SK-N-SH (cell line): ENCODE measurements around the gene PRRT1B.

Experiments used
- EP300 ChIP-seq, 2 experiments: IDR thresholded peaks; 2 replicates each; pipeline versions ENCODE4 v1.4.0 to v1.6.1; 2012; ENCODE audit warnings: borderline replicate concordance in 1 of 2, low read depth in 1 of 2, low read length in 1 of 2
- FOSL2 ChIP-seq: IDR thresholded peaks from 2 replicates; pipeline ENCODE4 v1.4.0; 2012; ENCODE audit warnings: low read depth, mild to moderate bottlenecking, moderate library complexity, borderline replicate concordance
- GABPA ChIP-seq: IDR thresholded peaks from 2 replicates; pipeline ENCODE4 v1.4.0; 2012; ENCODE audit warnings: low read depth, mild to moderate bottlenecking
- MXI1 ChIP-seq: IDR thresholded peaks from 2 replicates; pipeline ENCODE4 v1.6.1; 2012; ENCODE audit warnings: mild to moderate bottlenecking, low read depth, low read length, improper control_type of control experiment
- NRF1 ChIP-seq: IDR thresholded peaks from 2 replicates; pipeline ENCODE4 v1.6.1; 2012; ENCODE audit warnings: low read depth, mild to moderate bottlenecking, low read length
- POLR2AphosphoS5 ChIP-seq: IDR thresholded peaks from 2 replicates; pipeline ENCODE4 v1.6.1; 2012; ENCODE audit warnings: low read depth, low read length
- RXRA ChIP-seq: IDR thresholded peaks from 2 replicates; pipeline ENCODE4 v1.4.0; 2012; ENCODE audit warnings: low read depth, mild to moderate bottlenecking, borderline replicate concordance
- TAF1 ChIP-seq: IDR thresholded peaks from 2 replicates; pipeline ENCODE4 v1.6.1; 2012; ENCODE audit warnings: low read depth, mild to moderate bottlenecking, low read length, moderate library complexity, borderline replicate concordance
- TEAD4 ChIP-seq: IDR thresholded peaks from 2 replicates; pipeline ENCODE4 v1.4.0; 2012; ENCODE audit warnings: mild to moderate bottlenecking, borderline replicate concordance; ENCODE audit not compliant: insufficient read depth
- YY1 ChIP-seq: IDR thresholded peaks from 2 replicates; pipeline ENCODE4 v1.4.0; 2012; ENCODE audit warnings: low read depth, mild to moderate bottlenecking
- TF ChIP-seq, protein P1 (sequence below): fragments of 150-350 bp; IDR thresholded peaks from 2 replicates; pipeline ENCODE4 v1.6.1; 2017; ENCODE audit warnings: antibody characterized with exemption, low read length, low read depth, borderline replicate concordance
- TF ChIP-seq, protein P2 (sequence below): fragments of 200-600 bp; sonication (generic); IDR thresholded peaks from 2 replicates; pipeline ENCODE4 v1.6.1; 2017; ENCODE audit warnings: antibody characterized with exemption, mild to moderate bottlenecking, moderate library complexity
- TF ChIP-seq, protein P3 (sequence below): IDR thresholded peaks from 2 replicates; pipeline ENCODE4 v1.4.0; 2012; ENCODE audit warnings: low read depth, borderline replicate concordance
- TF ChIP-seq, protein P4 (sequence below): IDR thresholded peaks from 2 replicates; pipeline ENCODE4 v1.4.0; 2012; ENCODE audit warnings: low read depth, borderline replicate concordance

DNA sequence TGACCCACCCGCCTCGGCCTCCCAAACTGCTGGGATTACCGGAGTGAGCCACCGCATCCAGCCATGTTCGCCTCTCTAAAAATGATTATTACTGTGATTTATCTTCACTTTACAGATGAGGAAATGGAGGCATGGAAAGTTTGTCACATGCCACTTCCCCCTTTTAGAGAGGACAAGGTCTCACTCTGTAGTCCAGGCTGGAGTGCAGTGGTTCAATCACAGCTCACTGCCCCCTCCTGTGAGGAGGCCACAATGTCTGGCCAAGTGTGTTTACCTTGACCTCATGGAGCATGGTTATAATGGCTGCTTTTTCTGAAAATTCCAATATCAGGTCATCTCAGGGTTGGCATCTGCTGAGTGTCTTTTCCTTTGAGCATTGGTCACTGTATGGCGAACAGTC, 6.7 kb downstream of the PRRT1B start:
- TF ChIP-seq, protein P1, sequence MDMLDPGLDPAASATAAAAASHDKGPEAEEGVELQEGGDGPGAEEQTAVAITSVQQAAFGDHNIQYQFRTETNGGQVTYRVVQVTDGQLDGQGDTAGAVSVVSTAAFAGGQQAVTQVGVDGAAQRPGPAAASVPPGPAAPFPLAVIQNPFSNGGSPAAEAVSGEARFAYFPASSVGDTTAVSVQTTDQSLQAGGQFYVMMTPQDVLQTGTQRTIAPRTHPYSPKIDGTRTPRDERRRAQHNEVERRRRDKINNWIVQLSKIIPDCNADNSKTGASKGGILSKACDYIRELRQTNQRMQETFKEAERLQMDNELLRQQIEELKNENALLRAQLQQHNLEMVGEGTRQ, result no peak
- no peak for TF ChIP-seq FOSL2
- TF ChIP-seq, protein P2, sequence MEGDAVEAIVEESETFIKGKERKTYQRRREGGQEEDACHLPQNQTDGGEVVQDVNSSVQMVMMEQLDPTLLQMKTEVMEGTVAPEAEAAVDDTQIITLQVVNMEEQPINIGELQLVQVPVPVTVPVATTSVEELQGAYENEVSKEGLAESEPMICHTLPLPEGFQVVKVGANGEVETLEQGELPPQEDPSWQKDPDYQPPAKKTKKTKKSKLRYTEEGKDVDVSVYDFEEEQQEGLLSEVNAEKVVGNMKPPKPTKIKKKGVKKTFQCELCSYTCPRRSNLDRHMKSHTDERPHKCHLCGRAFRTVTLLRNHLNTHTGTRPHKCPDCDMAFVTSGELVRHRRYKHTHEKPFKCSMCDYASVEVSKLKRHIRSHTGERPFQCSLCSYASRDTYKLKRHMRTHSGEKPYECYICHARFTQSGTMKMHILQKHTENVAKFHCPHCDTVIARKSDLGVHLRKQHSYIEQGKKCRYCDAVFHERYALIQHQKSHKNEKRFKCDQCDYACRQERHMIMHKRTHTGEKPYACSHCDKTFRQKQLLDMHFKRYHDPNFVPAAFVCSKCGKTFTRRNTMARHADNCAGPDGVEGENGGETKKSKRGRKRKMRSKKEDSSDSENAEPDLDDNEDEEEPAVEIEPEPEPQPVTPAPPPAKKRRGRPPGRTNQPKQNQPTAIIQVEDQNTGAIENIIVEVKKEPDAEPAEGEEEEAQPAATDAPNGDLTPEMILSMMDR, result no peak
- no peak for TF ChIP-seq EP300 (IDR thresholded peaks at IDR 0.05; ENCODE audit: borderline replicate concordance in 1 of 2, low read depth in 1 of 2, low read length in 1 of 2)
- TF ChIP-seq, protein P3, sequence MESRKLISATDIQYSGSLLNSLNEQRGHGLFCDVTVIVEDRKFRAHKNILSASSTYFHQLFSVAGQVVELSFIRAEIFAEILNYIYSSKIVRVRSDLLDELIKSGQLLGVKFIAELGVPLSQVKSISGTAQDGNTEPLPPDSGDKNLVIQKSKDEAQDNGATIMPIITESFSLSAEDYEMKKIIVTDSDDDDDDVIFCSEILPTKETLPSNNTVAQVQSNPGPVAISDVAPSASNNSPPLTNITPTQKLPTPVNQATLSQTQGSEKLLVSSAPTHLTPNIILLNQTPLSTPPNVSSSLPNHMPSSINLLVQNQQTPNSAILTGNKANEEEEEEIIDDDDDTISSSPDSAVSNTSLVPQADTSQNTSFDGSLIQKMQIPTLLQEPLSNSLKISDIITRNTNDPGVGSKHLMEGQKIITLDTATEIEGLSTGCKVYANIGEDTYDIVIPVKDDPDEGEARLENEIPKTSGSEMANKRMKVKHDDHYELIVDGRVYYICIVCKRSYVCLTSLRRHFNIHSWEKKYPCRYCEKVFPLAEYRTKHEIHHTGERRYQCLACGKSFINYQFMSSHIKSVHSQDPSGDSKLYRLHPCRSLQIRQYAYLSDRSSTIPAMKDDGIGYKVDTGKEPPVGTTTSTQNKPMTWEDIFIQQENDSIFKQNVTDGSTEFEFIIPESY, result no peak
- TF ChIP-seq TAF1, result no peak
- TF ChIP-seq RXRA, result no peak
- TF ChIP-seq TEAD4, result no peak
- TF ChIP-seq POLR2AphosphoS5, result no peak
- no peak for TF ChIP-seq NRF1
- TF ChIP-seq YY1, result no peak
- TF ChIP-seq, protein P4, sequence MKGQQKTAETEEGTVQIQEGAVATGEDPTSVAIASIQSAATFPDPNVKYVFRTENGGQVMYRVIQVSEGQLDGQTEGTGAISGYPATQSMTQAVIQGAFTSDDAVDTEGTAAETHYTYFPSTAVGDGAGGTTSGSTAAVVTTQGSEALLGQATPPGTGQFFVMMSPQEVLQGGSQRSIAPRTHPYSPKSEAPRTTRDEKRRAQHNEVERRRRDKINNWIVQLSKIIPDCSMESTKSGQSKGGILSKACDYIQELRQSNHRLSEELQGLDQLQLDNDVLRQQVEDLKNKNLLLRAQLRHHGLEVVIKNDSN, result no peak
- TF ChIP-seq MXI1, result no peak
- TF ChIP-seq GABPA, result no peak
